OCI-LY3 (cell line): ENCODE measurements around the gene SH2D5.

Experiments
- H2AFZ ChIP-seq: fragments of 200-600, 300-600 bp; shearing (Covaris generic); 2 replicates; pipeline ENCODE4 v1.6.0; 2014; ENCODE audit warnings: antibody characterized with exemption, low read depth, low read length
- H3K27ac ChIP-seq: fragments of 200-600, 300-600 bp; sonication (generic); 2 replicates; pipeline ENCODE4 v1.5.1; 2014; ENCODE audit warnings: mild to moderate bottlenecking, low read length, moderate library complexity, mixed read lengths
- H3K27me3 ChIP-seq: fragments of 200-600, 300-600 bp; sonication (generic); 2 replicates; pipeline ENCODE4 v1.6.1; 2014; ENCODE audit warnings: low read depth, low read length, mixed read lengths
- H3K36me3 ChIP-seq: fragments of 200-600, 300-600 bp; sonication (generic); replicated peaks from 2 replicates; pipeline ENCODE3; 2014; ENCODE audit warnings: low read depth, low read length, mixed read lengths
- H3K4me1 ChIP-seq: fragments of 300-600, 200-600 bp; sonication (generic); 2 replicates; pipeline ENCODE4 v1.6.1; 2014; ENCODE audit warnings: low read length, mixed read lengths
- H3K4me2 ChIP-seq: fragments of 200-600, 300-600 bp; sonication (generic); 2 replicates; pipeline ENCODE4 v1.6.1; 2014; ENCODE audit warnings: low read length, mixed read lengths
- H3K4me3 ChIP-seq: fragments of 300-600, 200-600 bp; sonication (generic); 2 replicates; pipeline ENCODE4 v1.5.1; 2014; ENCODE audit warnings: antibody characterized with exemption, mild to moderate bottlenecking, low read length, moderate library complexity
- H3K79me2 ChIP-seq: fragments of 300-600, 200-600 bp; shearing (Covaris generic); 2 replicates; pipeline ENCODE4 v1.6.1; 2014; ENCODE audit warnings: mild to moderate bottlenecking, low read length, mixed read lengths
- H3K9ac ChIP-seq: fragments of 300-600, 200-600 bp; shearing (Covaris generic); 2 replicates; pipeline ENCODE4 v1.6.0; 2014; ENCODE audit warnings: mild to moderate bottlenecking, low read length, moderate library complexity
- H3K9me3 ChIP-seq: fragments of 200-600, 300-600 bp; shearing (Covaris generic); 2 replicates; pipeline ENCODE4 v1.6.1; 2014; ENCODE audit warnings: low read length, mixed read lengths; ENCODE audit not compliant: insufficient read depth
- H4K20me1 ChIP-seq: fragments of 200-600, 300-600 bp; sonication (generic); 2 replicates; pipeline ENCODE4 v1.6.1; 2016; ENCODE audit warnings: low read length, mixed read lengths; ENCODE audit not compliant: insufficient read depth
- EZH2phosphoT487 ChIP-seq: fragments of 200-600 bp; shearing (Covaris generic); IDR thresholded peaks from 2 replicates; pipeline ENCODE4 v1.6.1; 2018; ENCODE audit warnings: antibody characterized with exemption, mixed run types, low read depth
- TF ChIP-seq, protein P1 (sequence below): fragments of 200-600, 300-600 bp; sonication (generic); IDR thresholded peaks from 2 replicates; pipeline ENCODE4 v1.5.1; 2014; ENCODE audit warnings: antibody characterized with exemption, low read length, low read depth

SH2D5 gene

GRCh38 chr1:20695515-20695914, 37.0 kb downstream of the SH2D5 start:
- Histone ChIP-seq H3K9me3 (no peaks in the 10 kb centered on the region), H3K9ac (no peak overlapping the region), H3K4me2 (no peak overlapping the region), H3K79me2 (no peaks in the 10 kb centered on the region), H3K27me3 (no peaks in the 10 kb centered on the region), H3K4me3 (no peak overlapping the region), H2AFZ (no peak overlapping the region), H3K36me3 (no peaks in the 10 kb centered on the region), H3K27ac (no peak overlapping the region), H3K4me1 (no peaks in the 10 kb centered on the region; the same call in 1 of the 2 replicates), H4K20me1 (no peaks in the 10 kb centered on the region)
- TF ChIP-seq EZH2phosphoT487 = no peak
- TF ChIP-seq, protein P1, sequence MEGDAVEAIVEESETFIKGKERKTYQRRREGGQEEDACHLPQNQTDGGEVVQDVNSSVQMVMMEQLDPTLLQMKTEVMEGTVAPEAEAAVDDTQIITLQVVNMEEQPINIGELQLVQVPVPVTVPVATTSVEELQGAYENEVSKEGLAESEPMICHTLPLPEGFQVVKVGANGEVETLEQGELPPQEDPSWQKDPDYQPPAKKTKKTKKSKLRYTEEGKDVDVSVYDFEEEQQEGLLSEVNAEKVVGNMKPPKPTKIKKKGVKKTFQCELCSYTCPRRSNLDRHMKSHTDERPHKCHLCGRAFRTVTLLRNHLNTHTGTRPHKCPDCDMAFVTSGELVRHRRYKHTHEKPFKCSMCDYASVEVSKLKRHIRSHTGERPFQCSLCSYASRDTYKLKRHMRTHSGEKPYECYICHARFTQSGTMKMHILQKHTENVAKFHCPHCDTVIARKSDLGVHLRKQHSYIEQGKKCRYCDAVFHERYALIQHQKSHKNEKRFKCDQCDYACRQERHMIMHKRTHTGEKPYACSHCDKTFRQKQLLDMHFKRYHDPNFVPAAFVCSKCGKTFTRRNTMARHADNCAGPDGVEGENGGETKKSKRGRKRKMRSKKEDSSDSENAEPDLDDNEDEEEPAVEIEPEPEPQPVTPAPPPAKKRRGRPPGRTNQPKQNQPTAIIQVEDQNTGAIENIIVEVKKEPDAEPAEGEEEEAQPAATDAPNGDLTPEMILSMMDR = no peak

- Histone ChIP-seq H3K4me2 (no peak overlapping the region), H3K9ac (no peak overlapping the region), H3K4me3 (no peak overlapping the region), H3K9me3 (no peaks in the 10 kb centered on the region), H3K27ac (no peak overlapping the region), H4K20me1 (no peaks in the 10 kb centered on the region), H2AFZ (no peak overlapping the region), H3K36me3 (no peaks in the 10 kb centered on the region), H3K4me1 (no peaks in the 10 kb centered on the region; the same call in 1 of the 2 replicates), H3K27me3 (no peaks in the 10 kb centered on the region), H3K79me2 (no peaks in the 10 kb centered on the region)
- TF ChIP-seq, protein P1 = no peak
- TF ChIP-seq EZH2phosphoT487 = no peak
These were observed 38.9 kb downstream of the SH2D5 start for GRCh38 chr1:20693623-20694022.

DNA sequence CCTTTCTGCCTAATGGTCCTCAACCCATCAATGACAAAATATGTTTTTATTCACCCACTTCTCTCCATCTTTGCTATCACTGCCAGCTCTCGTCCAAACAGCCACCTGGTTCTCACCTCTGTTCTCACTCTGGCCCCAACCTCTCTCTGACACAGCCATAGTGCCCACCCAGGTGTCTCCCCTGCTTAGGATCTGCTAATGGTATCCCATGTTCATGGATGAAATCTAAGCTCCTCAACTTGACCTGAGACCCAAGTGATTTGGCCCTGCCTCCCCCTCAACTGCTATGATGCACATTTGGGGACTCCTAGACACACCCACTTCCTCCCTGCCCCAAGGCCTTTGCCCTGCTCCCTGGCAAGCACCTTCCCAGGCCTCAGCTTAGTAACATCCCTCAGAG, 40.6 kb downstream of the SH2D5 start:
- H4K20me1 ChIP-seq = no peaks in the 10 kb centered on the region
- no peak overlapping the region for H3K4me2 ChIP-seq
- no peaks in the 10 kb centered on the region; the same call in 1 of the 2 replicates for H3K4me1 ChIP-seq
- H2AFZ ChIP-seq = no peak overlapping the region
- no peak overlapping the region for H3K4me3 ChIP-seq
- no peak overlapping the region for H3K9ac ChIP-seq
- no peaks in the 10 kb centered on the region for H3K9me3 ChIP-seq
- no peak overlapping the region for H3K27ac ChIP-seq
- no peaks in the 10 kb centered on the region for H3K36me3 ChIP-seq
- no peaks in the 10 kb centered on the region for H3K79me2 ChIP-seq
- TF ChIP-seq EZH2phosphoT487 = no peak
- no peaks in the 10 kb centered on the region for H3K27me3 ChIP-seq

- Histone ChIP-seq H2AFZ (no peak overlapping the region), H3K27me3 (no peaks in the 10 kb centered on the region), H3K36me3 (no peaks in the 10 kb centered on the region), H3K9ac (no peak overlapping the region), H3K9me3 (no peaks in the 10 kb centered on the region), H3K4me1 (no peaks in the 10 kb centered on the region), H3K27ac (no peak overlapping the region), H3K79me2 (no peaks in the 10 kb centered on the region), H3K4me2 (no peak overlapping the region), H3K4me3 (no peak overlapping the region), H4K20me1 (no peaks in the 10 kb centered on the region)
- no peak for TF ChIP-seq EZH2phosphoT487
- TF ChIP-seq, protein P1 = no peak
These were observed 42.9 kb downstream of the SH2D5 start for GRCh38 chr1:20689645-20690056.
